Measurements from ENCODE around the gene PPP1R15B. TPM values are rescaled to one million over a fixed set of nuclear protein-coding genes. Genes with fewer than 3 reads are reported as not detected.

PPP1R15B gene
- total RNA-seq, 1 donor from 2014 or later = 43.4 TPM

GRCh38 chr1:204366759-204367158, 44.9 kb downstream of the PPP1R15B start:
- no peak for DNase-seq

DNA sequence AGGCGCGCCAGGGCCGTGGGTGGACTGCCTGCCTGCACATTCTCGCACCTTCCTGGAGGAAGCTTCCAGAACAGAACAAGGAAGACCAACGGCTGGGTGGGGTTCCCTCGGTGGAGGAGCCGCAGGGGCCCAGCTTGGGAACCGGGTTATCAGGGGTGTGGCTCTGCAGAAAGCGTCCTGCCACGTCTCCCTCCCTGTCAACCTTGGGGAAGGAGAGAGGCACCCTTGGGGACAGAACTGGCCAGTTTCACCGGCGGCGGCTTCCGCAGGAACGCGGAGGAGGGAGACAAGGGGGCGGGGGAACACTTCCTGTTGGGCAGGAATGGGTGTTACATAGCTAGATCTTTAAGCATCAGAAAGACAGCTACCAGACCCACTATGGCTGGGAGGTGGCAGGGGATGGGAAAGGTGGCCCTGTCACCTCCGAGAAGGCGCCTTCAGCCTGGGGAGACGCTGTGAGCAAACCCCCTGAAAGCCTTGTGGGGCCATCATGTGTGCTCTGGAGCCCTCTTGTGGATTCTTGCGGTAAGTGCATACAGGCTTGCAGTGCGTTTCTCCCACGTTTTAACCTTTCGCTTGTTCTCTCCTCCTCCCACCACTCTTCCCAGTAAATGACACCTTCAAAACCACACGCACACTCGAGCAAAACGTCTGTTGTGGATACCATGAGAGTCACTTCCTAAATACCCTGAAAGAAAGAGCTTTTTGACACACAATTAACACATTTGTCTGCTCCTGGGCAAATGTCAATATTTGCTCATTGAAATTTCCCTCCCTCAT, 48.1 kb downstream of the PPP1R15B start:
- DNase-seq = peak; percentile 59

GRCh38 chr1:204362984-204363334, 48.7 kb downstream of the PPP1R15B start:
- no peak for DNase-seq

DNA sequence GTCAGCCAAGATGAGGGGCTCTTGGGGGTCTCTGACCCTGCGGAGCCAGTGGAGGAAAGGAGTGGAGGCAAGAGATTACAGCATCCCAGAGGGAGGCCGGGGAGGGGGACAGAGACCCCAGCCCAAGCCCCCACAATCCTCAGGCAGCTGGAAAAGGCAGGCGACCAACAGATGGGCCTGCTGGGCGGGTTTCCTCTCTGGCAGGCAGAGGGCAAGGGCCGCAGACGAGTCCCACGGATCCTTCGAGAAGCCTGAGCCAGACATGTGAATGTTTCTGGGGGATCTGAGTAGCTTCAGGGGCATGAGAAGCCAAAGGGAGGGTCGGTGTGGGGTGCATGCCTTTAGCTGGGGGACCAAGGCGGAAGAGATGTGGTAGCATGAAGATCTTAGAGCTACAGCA, 49.8 kb downstream of the PPP1R15B start:
- no peak for DNase-seq

DNA sequence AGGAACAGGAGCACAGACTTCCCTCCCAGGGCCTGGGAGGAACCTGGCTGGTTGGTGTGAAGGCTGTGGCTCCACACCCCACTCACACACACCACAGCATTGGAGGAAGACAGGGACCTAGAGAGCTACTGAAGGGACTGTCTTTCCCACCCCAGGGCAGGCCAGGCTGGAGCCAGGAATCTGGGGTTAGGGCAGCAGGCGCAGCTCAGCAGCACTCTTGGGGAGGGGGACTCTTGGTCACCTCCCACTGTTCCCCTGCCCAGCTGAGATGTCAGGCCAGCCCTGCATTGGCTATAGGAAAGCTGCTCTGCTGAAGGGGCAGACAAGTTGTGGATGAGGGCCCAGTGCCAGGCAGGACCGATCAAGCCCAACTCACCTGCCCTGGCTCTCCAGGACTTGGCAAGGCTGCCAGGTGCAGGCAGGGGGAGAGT, 50.3 kb downstream of the PPP1R15B start:
- no peak for DNase-seq

- no peak for DNase-seq
These were observed 51.3 kb downstream of the PPP1R15B start for GRCh38 chr1:204360314-204360713.

DNA sequence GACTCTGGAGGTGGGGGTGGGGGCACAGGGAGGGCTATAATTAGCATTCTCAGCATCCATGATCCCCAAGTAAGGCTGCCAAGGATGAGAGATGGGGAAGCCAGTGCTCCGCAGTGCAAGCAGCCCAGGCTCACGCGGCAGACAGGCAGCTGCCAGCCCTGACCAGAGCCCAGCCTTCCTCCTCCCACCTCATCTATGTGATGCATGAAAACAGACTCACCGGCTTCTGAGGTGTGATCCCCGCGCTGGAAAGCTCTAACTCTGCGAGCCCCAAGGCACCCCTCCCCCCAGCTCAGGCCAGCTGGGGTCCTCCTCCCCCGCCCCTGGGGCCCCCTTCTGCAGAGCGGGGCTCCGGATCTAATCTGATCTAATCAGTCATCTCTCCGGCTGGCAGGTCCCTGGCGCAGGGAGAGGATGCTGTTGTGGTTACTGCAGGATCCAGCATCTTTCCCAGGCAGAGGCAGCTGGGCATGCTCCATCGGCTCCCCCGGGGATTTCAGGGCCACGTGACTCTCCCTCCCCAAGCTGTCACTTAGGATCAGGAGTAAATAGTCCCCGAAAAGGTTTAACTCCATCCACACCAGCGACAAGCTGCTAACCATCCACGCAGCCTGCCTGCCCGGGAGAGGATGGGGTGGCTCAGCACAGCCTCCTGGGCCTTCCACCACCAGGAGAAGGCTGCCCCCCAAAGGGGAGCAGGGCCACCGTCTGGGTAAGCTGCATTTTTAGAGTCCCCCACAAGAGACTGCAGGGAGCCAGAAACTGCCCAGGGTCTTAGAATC, 52.0 kb downstream of the PPP1R15B start, which contains the start of gene PLEKHA6:
Gene PLEKHA6 (minus strand): TSS at position 456 of the 782 bp plus-strand sequence. CDS start 86,202 bp downstream, outside the sequence.
- DNase-seq = peak; percentile 76

GRCh38 chr1:204359131-204359473, 52.5 kb downstream of the PPP1R15B start:
- DNase-seq = no peak

DNA sequence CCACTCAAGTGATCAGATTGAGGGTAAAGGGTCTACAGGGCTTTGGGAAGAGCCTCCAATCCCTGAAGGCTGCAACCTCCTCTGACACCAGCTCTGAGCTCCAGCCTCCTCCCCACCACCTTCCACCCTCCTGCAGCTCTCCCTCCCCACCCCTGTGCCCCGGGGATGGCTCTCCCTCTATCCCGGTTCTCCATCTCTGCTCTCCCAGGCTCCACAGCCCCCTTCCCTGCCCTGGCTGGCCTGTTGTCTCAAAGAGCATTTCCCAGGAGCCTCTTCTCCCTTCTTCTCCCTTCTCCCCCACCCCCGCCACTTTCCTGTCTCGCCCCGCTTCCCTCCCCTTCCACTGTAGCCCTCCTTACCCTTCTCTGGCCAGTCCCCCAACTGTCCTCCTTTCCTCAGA, 53.0 kb downstream of the PPP1R15B start:
- no peak for DNase-seq

DNA sequence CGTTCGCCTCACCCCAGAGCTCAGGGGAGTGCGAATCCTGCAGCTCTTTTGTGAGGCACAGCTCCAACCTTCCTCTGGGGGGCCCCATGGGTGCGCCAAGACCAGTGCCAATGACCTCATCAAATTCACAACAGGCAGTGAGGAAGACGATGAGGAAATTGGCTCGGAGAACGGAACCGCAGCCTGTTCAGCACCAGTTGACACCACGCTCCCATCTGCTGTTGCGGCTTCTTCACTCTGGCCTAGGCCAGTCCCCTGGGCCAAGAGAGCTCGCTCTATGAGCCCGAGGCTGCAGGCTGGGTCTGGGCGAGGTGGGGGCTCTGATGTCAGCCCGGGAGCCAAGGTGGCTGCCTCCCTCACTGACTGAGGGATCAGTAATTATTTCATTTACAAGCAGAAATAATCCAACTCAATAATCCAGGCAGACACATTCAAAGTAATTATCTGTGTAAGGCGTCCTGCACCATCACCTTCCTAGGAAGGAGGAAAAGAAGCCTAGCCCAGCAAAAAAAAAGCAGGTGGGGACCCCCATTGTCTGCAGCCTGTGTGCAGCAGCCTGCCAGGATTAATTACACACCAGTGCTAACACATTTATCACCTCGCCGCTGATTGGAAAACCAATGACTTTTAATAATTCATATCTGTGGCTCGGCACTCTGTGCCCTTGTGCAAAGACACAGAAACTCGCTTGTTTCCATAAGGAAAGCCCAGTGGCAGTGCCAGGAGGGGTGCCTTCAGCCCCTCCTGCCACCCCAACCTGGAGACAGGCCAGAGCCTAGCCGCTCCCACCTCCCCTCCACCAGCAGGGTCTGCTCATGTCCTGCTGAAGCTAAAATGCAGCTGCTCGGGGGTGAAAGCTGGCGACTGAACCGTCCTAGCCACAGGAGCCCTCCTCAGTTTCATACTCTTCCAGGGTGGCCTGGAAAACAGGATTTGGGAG, 53.8 kb downstream of the PPP1R15B start:
- peak; percentile 32 for DNase-seq

DNA sequence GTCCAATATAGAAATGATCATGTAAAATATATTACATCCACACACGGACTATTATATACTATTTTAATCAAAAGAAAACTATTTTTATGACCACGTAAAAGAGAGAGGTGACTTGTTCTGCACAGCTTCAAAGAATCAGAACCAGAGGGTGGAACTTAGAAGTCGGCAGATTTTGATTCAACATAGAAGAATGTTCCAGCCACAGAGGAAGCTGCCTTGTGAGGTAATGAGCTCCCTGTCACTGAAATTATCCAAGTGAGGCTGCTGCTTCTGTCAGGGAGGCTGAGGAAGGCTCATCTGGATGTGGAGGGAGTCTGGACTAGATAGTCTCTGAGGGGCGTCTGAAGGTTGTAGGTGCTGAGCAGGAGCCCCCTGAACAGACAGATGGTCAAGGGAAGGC, 54.6 kb downstream of the PPP1R15B start:
- no peak for DNase-seq

DNA sequence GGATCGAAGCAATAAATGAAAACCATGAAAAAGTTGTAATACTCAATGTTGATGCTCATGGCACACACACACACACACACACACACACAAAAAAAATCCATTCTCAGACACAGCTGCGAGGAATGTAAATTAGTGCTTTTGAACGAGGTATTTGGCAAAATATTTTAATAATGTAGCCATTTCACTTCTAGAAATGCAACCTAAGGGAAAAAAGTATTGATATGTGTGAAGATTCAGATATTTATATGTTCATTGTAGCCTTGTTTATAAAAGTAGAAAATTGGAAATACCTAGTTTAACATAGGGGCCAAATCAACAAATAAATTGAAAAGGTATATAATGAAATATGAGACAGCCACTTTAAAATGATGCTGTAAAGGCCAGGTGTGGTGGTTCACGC, 55.7 kb downstream of the PPP1R15B start:
- DNase-seq = no peak

- DNase-seq = no peak
These were observed 57.0 kb downstream of the PPP1R15B start for GRCh38 chr1:204354579-204354978.

Small RNA genes within 50 kb of the gene (small RNA-seq; reads per million reads assigned to genes)
- not detected for gene AL606489.2

Other genes with a start within 250 kb of the PPP1R15B start
- gene REN, start 245.5 kb downstream of the PPP1R15B start, total RNA-seq = not detected
- not detected for gene KISS1, start 215.3 kb downstream of the PPP1R15B start, total RNA-seq
- gene GOLT1A, start 197.8 kb downstream of the PPP1R15B start, total RNA-seq = not detected
- gene PLEKHA6, start 51.9 kb downstream of the PPP1R15B start, total RNA-seq = 7.5 TPM
- gene PIK3C2B, start 83.0 kb upstream of the PPP1R15B start, total RNA-seq = 31.0 TPM
- gene MDM4, start 104.6 kb upstream of the PPP1R15B start, total RNA-seq = 60.4 TPM

Data from occipital lobe (tissue), 3 donors.